K562 (cell line): ENCODE measurements around the gene ZNF839. TPM values are rescaled to one million over a fixed set of nuclear protein-coding genes. Genes with fewer than 3 reads are reported as not detected.

Experiments used
- EGR1 ChIP-seq: fragments of 450-650 bp; conservative IDR thresholded peaks from 2 replicates; pipeline ENCODE4 v1.6.1; 2017; ENCODE audit warnings: mild to moderate bottlenecking
- MAX ChIP-seq: sonication (generic); formaldehyde crosslinking; IDR thresholded peaks from 2 replicates; pipeline ENCODE4 v1.9.0; 2022; ENCODE audit warnings: mild to moderate bottlenecking, missing genetic modification reagents
- PHF21A ChIP-seq: fragments of 450-650 bp; IDR thresholded peaks from 2 replicates; pipeline ENCODE4 v1.6.1; 2017; ENCODE audit warnings: low read depth, borderline replicate concordance
- SMARCC2 ChIP-seq: fragments of 450-650 bp; IDR thresholded peaks from 2 replicates; pipeline ENCODE4 v1.6.1; 2017; ENCODE audit warnings: antibody characterized with exemption, moderate library complexity, mild to moderate bottlenecking, low read depth
- SRF ChIP-seq, 2 experiments: fragments of 250-450, 450-650 bp in 1 of 2; sonication (Bioruptor Pico) in 1 of 2; sonication (generic) in 1 of 2; formaldehyde crosslinking; IDR thresholded peaks; 2 replicates each; pipeline versions ENCODE4 v1.5.0 to v1.5.1; 2020 to 2022; ENCODE audit warnings: mild to moderate bottlenecking in 1 of 2, missing genetic modification reagents in 1 of 2
- XRCC3 ChIP-seq: fragments of 450-650 bp; IDR thresholded peaks from 2 replicates; pipeline ENCODE4 v1.6.1; 2017; ENCODE audit warnings: mild to moderate bottlenecking, moderate library complexity
- ZHX1 ChIP-seq: fragments of 150-350 bp; conservative IDR thresholded peaks from 2 replicates; pipeline ENCODE4 v1.6.1; 2014; ENCODE audit warnings: low read length
- ZNF57 ChIP-seq: fragments of 450-650 bp; formaldehyde crosslinking; IDR thresholded peaks from 2 replicates; pipeline ENCODE4 v1.4.0; 2020; ENCODE audit warnings: mild to moderate bottlenecking, moderate library complexity
- polyA plus RNA-seq, 8 experiments: library from polyadenylated mRNA; depleted of rRNA in 4 of 8; stranded (reverse) in 5 of 8; unstranded in 3 of 8; fragments of >200 nt; fragmentation: Nextera tagmentation in 2 of 8; fragmentation: Illumina TruSeq in 1 of 8; extraction: Ambion mirVana in 2 of 8; extraction: Trizol in 1 of 8; gene quantifications; 2 replicates each; pipeline versions ENCODE4 v1.2.1 to v1.2.3, GENCODE V29; 2011 to 2014; ENCODE audit warnings: inconsistent platforms in 1 of 8, missing spikeins in 1 of 8
- total RNA-seq, 7 experiments: library from RNA; depleted of rRNA in 6 of 7; stranded (reverse); fragments of >200 nt in 6 of 7; fragmentation: Illumina TruSeq in 2 of 7; extraction: Trizol in 2 of 7; gene quantifications; 2 replicates each; pipeline versions ENCODE4 v1.2.1 to v1.2.3, GENCODE V29; 2011 to 2021; ENCODE audit warnings: low replicate concordance in 1 of 7
- TF ChIP-seq, protein P1 (sequence below), 2 experiments: fragments of 450-650 bp in 1 of 2; sonication (generic) in 1 of 2; formaldehyde crosslinking in 1 of 2; IDR thresholded peaks; 2 replicates each; pipeline versions ENCODE4 v1.7.1 to v1.9.0; 2016 to 2022; ENCODE audit warnings: inconsistent platforms in 1 of 2, mild to moderate bottlenecking in 1 of 2, missing genetic modification reagents in 1 of 2
- TF ChIP-seq, protein P2 (sequence below): fragments of 200-800 bp; sonication (Bioruptor generic); IDR thresholded peaks from 2 replicates; pipeline ENCODE4 v1.6.1; 2017; ENCODE audit warnings: missing genetic modification characterization, missing compliant biosample characterization

ZNF839 gene
- total and polyA plus RNA-seq, 9 of the 15 experiments (the other 6 are each of a cell fraction or from before 2014, with no cell fraction given): 0.42 to 8.4 (median 5.7) TPM

DNA sequence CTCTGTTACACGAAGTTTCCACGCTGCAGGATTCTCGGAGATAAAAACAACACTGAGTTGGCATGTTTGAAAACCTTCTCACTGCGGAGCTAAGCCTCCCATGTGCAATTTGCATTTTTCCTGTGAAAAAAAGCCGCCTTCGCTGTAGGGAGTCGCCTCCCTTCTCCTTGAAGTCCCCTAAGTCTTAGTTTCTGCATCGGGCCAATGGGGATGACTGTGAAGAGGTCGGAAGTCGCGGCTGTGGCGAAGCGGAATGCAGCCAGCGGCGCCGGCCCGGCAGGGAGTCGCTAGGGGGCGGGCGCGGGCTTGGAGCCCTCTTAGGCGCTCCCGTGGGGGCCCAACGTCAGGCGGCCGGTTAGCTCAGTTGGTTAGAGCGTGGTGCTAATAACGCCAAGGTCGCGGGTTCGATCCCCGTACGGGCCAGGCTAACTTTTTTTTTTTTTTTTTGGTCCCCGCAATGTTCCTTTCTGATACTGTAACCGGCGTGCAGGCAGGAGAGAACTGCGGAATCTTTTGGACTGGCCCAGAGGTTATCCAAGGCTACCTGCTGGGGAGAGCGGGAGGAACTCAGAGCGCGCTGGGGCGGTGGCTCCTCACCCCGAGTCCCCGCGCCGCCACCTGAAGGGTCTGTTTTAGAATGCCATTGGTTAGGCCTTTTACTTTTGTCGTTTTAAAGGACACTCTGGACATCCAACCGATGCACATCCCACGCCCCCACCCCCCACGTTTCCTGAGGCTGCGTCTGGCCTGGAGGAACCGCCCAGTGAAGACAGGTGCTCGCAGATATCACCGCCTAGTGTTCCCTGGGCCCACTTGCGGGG, 2.6 kb upstream of the ZNF839 start (continued):
- TF ChIP-seq, protein P1, sequence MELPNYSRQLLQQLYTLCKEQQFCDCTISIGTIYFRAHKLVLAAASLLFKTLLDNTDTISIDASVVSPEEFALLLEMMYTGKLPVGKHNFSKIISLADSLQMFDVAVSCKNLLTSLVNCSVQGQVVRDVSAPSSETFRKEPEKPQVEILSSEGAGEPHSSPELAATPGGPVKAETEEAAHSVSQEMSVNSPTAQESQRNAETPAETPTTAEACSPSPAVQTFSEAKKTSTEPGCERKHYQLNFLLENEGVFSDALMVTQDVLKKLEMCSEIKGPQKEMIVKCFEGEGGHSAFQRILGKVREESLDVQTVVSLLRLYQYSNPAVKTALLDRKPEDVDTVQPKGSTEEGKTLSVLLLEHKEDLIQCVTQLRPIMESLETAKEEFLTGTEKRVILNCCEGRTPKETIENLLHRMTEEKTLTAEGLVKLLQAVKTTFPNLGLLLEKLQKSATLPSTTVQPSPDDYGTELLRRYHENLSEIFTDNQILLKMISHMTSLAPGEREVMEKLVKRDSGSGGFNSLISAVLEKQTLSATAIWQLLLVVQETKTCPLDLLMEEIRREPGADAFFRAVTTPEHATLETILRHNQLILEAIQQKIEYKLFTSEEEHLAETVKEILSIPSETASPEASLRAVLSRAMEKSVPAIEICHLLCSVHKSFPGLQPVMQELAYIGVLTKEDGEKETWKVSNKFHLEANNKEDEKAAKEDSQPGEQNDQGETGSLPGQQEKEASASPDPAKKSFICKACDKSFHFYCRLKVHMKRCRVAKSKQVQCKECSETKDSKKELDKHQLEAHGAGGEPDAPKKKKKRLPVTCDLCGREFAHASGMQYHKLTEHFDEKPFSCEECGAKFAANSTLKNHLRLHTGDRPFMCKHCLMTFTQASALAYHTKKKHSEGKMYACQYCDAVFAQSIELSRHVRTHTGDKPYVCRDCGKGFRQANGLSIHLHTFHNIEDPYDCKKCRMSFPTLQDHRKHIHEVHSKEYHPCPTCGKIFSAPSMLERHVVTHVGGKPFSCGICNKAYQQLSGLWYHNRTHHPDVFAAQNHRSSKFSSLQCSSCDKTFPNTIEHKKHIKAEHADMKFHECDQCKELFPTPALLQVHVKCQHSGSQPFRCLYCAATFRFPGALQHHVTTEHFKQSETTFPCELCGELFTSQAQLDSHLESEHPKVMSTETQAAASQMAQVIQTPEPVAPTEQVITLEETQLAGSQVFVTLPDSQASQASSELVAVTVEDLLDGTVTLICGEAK (IDR thresholded peaks at IDR 0.05): peak; percentile 86
- TF ChIP-seq, protein P1 (CRISPR knock-in tag; IDR thresholded peaks at IDR 0.05): no peak
- TF ChIP-seq ZHX1 (no peak; the same call in 1 of the 2 replicates), SMARCC2 (no peak), SRF (CRISPR knock-in tag; IDR thresholded peaks at IDR 0.05) (0 out of 4 replicates have a peak, but pooled peaks of 1 of the 2 experiments have one; percentile 18), MAX (no peak; the same call in 1 of the 2 replicates), PHF21A (0 out of 2 replicates have a peak, but pooled peaks have one; percentile 48), ZNF57 (CRISPR knock-in tag) (no peak), EGR1 (peak; percentile 33), XRCC3 (no peak)
- TF ChIP-seq, protein P2, sequence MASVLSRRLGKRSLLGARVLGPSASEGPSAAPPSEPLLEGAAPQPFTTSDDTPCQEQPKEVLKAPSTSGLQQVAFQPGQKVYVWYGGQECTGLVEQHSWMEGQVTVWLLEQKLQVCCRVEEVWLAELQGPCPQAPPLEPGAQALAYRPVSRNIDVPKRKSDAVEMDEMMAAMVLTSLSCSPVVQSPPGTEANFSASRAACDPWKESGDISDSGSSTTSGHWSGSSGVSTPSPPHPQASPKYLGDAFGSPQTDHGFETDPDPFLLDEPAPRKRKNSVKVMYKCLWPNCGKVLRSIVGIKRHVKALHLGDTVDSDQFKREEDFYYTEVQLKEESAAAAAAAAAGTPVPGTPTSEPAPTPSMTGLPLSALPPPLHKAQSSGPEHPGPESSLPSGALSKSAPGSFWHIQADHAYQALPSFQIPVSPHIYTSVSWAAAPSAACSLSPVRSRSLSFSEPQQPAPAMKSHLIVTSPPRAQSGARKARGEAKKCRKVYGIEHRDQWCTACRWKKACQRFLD (CRISPR knock-in tag): peak; percentile 47; the same call in 1 of the 2 replicates
